GM19025 (cell line): Measurements from ENCODE around the gene DPM1.

Source experiments
- ATAC-seq: cut with Tn5 transposase; IDR thresholded peaks from one replicate; pipeline ENCODE4 v1.9.1; 2021; ENCODE audit warnings: mild to moderate bottlenecking, low read depth, moderate library complexity; ENCODE audit not compliant: unreplicated experiment

DPM1 gene

DNA sequence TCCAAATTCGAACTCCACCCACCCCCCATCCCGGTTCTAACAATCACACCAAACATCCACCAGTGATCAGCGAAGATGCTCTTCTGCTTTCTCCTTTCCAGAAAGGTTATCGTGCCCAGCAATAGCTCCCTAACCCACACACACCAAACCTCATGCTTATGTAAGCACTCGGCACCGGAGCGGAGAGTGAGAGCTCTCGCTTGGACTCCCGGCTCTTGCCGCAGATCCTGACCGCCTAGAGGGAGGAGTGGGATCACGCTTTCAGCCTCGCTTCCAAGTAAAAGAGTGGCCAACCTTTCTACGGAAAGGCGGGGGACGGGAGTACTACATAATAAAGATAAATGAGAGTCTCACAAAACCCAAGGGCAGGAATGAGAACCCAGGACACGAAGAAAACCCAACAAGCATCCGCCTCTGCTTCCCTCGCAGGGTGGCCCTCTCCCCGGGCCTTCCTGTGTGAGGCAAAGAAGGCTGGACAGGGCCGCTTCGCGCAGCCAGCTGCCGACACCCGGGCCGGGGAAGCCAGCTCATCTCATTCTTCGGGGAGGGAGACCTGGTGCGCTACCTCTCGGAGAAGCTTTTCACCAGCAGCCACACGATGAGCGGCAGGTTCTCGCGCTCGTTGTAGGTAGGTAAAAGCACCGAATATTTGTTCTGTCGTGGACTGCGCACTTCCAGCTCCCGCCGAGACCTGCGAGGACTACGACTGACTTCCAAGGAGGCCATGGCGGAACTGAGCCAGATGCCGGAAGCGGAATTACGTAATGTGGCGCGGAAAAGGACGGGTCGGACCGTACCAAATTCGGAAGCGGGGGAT lies at the start of gene DPM1:
Gene DPM1 (minus strand): TSS at position 735 of the 817 bp plus-strand sequence. CDS start 9 bp downstream, at position 726.
- ATAC-seq = peak; percentile 66

DNA sequence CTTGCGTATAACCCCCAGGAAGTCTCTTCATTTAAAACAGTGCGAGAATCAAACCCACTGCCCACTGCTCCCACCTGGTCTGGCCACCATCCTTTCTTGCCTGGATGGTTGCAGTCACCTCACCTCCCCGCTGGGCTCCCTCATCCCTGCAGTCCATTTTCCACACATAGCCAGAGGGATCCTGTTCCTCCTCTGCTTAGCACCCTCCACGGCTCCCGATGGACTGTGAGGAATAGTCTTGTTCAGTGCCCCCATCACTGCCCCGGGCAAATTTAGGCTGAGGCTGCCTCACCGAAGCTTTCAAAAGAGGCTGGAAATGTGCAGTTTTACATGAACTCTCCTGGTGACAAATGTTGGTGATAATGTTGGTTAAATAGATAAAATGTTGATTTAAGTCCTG lies 46.9 kb upstream of the DPM1 start:
- ATAC-seq = no peak

- no peak for ATAC-seq
Measured at GRCh38 chr20:51004781-51005180, 46.4 kb upstream of the DPM1 start.

GRCh38 chr20:51004305-51004727 lies 46.0 kb upstream of the DPM1 start:
- ATAC-seq = no peak

- ATAC-seq = no peak
Measured at GRCh38 chr20:51003753-51004152, 45.4 kb upstream of the DPM1 start.

GRCh38 chr20:51002633-51003032 lies 44.3 kb upstream of the DPM1 start:
- no peak for ATAC-seq

DNA sequence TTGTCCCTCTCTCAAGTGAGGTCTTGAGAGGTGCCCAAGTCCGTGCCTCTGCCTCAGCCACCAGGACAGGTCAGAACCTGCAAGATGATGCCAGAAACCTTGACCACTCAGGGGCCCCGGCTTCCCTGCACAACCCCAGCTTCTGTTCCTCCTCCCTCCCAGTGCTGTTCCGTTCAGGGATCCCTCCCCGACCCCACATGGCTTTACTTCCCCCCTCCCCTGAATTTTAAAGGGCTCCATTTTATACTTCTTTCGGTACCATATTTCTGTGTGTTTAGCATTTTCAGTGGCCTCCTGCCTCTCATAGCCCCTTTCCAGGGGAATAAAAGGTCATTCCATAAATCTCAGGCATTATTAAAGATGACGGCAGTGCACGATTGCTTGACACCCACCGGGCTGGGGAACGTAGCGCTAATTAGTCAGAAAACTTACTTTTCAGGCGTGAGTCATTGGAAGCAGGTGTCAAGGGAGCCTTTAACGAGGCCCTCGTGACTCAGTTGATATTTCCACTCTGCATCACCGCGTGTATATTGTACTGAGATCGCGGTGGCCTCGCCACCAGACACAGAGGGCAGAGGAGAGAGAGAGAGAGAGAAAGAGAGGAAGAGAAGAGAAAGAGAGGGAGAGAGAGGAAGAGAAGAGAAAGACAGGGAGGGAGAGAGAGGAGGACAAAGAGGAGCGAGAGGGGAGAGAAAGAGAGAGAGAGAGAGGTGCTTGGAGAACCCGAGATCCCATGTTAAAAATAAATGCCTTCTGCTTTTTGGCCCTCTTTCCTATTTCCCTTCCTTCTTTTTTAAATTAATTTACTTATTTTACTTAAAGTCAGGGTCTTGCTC lies 43.3 kb upstream of the DPM1 start:
- no peak for ATAC-seq

DNA sequence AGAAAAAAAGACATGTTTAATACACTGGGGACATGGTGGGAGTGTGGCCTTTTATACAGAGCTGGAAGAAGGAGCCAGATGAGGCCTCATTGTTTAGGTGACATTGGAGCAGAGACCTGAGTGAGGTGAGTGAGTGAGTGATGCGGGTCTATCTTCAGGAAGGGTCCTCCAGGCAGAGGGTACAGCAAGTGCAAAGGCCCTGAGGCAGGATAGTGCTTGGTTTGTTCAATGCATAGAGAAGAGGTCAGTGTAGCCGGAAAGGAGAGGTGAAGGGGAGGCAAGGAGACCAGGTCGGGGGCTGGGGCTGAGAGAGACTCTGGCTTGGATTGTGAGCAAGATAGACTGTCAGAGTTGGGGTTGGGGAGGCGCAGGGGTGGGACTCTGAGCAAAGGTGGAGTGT lies 41.0 kb upstream of the DPM1 start:
- no peak for ATAC-seq

DNA sequence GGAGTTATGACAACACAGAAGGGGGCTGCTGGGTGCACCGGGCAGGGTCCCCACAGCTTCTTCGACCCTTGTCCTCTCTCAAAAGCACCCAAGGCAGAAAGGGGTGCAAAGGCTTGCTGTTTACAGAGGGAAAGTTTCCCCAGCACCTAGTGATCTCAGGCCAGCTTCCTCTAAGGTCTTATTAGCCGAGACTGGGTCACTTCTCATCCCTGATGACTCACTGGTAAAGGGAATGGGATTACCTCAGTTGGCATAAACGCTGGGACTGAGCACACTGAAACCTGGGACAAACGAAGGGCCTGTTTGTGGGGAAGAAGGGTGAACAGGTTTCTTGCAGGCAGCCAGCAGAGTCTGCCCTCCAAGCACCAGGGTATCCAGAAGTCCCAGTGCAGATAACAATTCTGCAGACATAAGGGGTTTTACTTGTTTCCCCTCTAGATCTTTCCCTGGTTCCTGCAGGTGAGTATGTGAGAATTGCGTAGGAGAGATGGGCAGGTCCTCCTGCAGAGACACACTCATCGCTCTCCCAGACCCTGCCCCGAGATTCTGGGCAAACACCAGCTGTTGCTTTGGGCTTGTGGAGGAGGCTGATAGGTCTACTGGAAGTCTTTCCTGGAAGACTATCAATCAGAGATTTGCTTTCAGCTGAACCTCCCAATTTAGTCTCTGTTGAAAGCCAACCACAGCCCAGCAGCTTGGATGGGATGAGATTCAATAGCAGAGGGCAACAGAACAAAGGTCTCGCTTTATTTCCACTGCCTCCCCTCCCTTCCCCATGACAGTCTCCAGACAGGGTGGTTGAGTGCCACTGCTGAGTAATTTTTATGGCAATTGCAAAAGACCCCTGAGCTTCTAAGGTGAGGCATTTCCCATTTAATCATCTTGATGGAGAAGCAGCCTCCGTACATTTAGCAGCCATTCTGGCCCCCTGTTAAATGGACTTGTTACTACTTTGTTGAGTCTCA lies 38.9 kb upstream of the DPM1 start:
- ATAC-seq = no peak

DNA sequence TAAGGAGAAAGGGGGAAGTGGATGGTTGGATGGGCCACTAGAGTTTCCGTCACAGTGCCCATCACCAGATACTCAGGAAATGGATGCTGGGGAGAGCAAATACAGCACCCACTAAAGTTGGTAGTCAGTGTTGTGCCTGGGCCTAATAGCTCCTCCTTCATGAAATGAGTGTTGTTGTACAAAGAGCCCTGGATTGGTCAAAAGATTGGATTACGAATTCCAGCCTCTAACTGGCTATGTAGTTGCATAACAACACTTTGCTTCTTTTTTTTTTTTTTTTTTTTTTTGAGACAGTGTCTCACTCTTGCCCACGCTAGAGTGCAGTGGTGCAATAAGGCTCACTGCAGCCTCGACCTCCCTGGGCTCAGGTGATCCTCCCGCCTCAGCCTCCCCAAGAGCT lies 37.2 kb upstream of the DPM1 start:
- ATAC-seq = no peak

- no peak for ATAC-seq
Measured at GRCh38 chr20:50993876-50994275, 35.5 kb upstream of the DPM1 start.

DNA sequence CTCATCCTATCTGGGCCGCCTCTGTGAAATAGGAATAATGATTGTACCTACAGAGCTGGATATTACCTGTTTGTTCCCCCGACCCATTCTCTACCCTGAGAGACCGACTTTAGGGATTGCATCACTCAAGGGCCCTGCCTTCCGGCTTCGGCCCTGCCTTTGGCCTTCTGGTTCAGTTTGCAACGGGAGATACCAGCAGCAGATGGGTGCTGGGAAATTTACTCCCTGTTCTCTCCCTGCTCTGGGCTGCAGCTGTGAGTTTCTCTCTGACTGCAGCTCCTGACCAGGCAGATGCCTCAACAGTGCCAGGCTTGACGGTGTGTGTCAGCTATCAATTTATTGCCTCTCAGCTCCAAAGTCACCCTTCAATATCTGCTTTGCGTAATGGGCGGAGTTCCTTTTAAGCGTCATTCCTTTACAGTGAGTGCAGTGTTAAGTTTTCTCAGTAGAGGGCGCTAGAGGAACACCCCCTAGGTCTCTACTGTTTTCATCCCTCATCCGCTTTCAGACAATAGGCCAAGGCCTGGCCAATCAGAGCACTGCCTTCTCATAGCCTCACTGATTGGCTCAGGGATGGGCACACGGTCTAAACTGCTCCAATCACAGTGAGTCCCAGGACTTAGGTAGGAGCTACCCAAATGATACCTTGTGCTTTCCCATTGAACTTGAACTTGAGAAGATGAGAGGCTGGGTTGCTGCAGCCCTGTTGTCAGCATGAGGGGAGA lies 34.6 kb upstream of the DPM1 start:
- ATAC-seq = no peak

DNA sequence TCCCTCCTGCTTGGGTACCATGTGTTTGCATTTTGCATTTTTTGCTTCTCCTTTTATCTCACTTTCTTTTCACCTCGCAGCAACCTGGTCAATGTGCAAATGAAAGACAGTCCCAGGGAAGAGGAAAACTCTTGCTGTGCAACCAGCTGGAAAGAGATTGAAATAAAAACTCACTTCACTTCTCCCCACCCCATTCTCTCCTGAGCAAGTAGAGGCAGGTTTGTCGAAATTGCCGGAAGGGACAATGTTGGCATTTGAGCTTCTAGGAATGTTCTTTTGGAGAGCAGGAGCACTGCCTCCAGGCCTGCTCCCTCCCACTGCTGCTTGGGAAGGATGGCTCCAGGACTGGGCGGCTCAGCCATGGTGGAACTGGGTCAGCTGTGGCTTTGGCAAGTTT lies 34.0 kb upstream of the DPM1 start:
- no peak for ATAC-seq

- no peak for ATAC-seq
Measured at GRCh38 chr20:50991076-50991475, 32.7 kb upstream of the DPM1 start.

GRCh38 chr20:50987493-50988210 lies 29.3 kb upstream of the DPM1 start:
- ATAC-seq = no peak

DNA sequence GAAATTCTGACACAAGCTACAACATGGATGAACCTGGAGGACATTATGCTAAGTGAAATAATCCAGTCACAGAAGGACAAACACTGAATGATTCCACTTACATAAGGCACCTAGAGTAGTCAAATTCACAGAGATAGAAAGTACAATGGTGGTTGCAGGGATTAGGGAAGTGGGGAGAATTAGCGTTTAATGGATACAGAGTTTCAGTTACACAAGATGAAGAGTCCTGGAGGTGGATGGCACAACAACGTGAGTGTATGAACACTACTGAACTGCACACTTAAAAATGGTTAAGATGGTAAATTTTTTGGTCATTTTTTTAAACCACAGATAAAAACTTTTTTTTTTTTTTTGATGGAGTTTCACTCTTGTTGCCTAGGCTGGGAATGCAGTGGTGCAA lies 25.0 kb upstream of the DPM1 start:
- ATAC-seq = no peak

- ATAC-seq = no peak
Measured at GRCh38 chr20:50982363-50982762, 24.0 kb upstream of the DPM1 start.

DNA sequence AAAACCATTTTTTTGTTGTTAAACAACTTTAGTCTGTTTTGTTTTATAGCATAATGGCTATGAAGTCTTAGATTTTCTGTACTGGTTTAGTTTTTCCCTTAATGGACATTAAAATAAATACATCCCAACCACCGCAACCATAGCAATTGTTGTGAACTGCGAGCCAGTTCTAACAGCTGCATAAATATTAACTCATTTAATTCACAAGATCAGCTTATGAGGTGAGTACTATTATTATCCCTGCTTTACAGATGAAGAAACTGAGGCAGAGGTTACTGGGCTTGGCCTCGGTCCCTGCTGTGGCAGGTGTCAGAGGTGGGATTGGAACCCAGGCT lies 23.3 kb upstream of the DPM1 start:
- no peak for ATAC-seq
